ENCODE data around the gene POU6F2.

DNA sequence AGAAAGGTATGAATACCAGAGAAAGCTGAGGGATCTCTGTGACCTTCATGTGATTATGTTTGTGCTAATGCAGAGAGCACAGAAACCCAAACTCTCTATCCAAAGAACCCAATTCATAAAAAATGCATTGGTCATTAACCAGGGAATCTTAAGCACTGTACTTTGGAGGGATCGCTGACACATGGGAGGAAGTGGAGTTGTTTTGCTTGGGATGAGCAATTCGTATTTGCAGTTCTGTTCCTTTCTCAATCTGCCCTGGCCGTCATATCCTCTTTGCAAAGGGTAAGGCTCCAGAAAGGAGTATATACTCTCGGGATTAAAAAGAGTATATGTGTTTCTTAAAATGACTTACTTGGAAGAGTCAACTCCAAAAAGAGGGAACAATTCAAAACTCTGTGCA lies 221.3 kb downstream of the POU6F2 start:
- TF ChIP-seq, protein P1, sequence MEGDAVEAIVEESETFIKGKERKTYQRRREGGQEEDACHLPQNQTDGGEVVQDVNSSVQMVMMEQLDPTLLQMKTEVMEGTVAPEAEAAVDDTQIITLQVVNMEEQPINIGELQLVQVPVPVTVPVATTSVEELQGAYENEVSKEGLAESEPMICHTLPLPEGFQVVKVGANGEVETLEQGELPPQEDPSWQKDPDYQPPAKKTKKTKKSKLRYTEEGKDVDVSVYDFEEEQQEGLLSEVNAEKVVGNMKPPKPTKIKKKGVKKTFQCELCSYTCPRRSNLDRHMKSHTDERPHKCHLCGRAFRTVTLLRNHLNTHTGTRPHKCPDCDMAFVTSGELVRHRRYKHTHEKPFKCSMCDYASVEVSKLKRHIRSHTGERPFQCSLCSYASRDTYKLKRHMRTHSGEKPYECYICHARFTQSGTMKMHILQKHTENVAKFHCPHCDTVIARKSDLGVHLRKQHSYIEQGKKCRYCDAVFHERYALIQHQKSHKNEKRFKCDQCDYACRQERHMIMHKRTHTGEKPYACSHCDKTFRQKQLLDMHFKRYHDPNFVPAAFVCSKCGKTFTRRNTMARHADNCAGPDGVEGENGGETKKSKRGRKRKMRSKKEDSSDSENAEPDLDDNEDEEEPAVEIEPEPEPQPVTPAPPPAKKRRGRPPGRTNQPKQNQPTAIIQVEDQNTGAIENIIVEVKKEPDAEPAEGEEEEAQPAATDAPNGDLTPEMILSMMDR (IDR thresholded peaks at IDR 0.05) = no peak
- no peak for TF ChIP-seq POLR2A (IDR thresholded peaks at IDR 0.05)
- TF ChIP-seq EP300 (IDR thresholded peaks at IDR 0.05) = no peak
